Bronchial epithelial cell (primary cell): ENCODE results near the gene REPS1. TPM values are rescaled to one million over a fixed set of nuclear protein-coding genes. Genes with fewer than 3 reads are reported as not detected.

Source experiments
- DNase-seq: peaks from one replicate; pipeline ENCODE4 v3.0.0-alpha.2; 2010; ENCODE audit warnings: low read depth
- FAIRE-seq: peaks from 2 replicates; lab custom pipeline; 2011; peaks lifted over from hg19 to GRCh38; lab: Jason Lieb, UNC
- H3K27me3 ChIP-seq: 2 replicates; pipeline ENCODE4 v1.5.1; 2011; ENCODE audit warnings: low read length; ENCODE audit not compliant: control insufficient read depth, insufficient read depth
- H3K36me3 ChIP-seq: 2 replicates; pipeline ENCODE4 v1.5.1; 2011; ENCODE audit warnings: low read length; ENCODE audit not compliant: control insufficient read depth, insufficient read depth
- H3K4me3 ChIP-seq: 2 replicates; pipeline ENCODE4 v1.5.1; 2011; ENCODE audit warnings: mild to moderate bottlenecking, low read depth, low read length, control low read depth
- total RNA-seq: library from RNA; depleted of rRNA; stranded (reverse); fragments of >200 nt; gene quantifications from 2 replicates; pipeline ENCODE4 v1.2.1, GENCODE V29; 2014
- TF ChIP-seq, protein P1 (sequence below): IDR thresholded peaks from 2 replicates; pipeline ENCODE4 v1.5.1; 2011; ENCODE audit warnings: mild to moderate bottlenecking, moderate library complexity, low read length, control low read depth, inconsistent platforms; ENCODE audit not compliant: insufficient read depth, severe bottlenecking

REPS1 gene
- total RNA-seq, 1 donor from 2014 or later, result 31.1 TPM

DNA sequence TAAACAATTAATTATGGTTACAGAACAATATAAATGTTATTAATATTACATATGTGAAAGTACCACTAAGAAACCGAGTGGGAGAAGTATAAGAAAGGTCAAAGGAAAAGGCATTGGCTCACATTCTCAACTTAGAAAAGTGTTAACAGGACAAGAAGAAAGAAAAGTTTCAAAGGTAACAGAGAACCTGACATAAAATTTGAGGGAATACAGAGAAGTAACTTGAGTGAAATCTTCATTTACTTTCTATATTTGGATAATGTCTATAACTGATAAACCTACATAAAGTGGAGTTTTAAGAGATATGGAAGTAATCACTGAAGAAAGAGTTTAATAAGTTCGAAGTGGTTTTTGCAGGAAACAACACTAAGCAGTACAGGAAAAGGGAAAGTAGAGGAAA is 30.1 kb downstream of the REPS1 start:
- no peak for DNase-seq
- no peaks in the 10 kb centered on the region for H3K36me3 ChIP-seq
- TF ChIP-seq, protein P1, sequence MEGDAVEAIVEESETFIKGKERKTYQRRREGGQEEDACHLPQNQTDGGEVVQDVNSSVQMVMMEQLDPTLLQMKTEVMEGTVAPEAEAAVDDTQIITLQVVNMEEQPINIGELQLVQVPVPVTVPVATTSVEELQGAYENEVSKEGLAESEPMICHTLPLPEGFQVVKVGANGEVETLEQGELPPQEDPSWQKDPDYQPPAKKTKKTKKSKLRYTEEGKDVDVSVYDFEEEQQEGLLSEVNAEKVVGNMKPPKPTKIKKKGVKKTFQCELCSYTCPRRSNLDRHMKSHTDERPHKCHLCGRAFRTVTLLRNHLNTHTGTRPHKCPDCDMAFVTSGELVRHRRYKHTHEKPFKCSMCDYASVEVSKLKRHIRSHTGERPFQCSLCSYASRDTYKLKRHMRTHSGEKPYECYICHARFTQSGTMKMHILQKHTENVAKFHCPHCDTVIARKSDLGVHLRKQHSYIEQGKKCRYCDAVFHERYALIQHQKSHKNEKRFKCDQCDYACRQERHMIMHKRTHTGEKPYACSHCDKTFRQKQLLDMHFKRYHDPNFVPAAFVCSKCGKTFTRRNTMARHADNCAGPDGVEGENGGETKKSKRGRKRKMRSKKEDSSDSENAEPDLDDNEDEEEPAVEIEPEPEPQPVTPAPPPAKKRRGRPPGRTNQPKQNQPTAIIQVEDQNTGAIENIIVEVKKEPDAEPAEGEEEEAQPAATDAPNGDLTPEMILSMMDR, result no peak
- no peak for FAIRE-seq
- no peaks in the 10 kb centered on the region for H3K27me3 ChIP-seq
- H3K4me3 ChIP-seq, result no peak overlapping the region

DNA sequence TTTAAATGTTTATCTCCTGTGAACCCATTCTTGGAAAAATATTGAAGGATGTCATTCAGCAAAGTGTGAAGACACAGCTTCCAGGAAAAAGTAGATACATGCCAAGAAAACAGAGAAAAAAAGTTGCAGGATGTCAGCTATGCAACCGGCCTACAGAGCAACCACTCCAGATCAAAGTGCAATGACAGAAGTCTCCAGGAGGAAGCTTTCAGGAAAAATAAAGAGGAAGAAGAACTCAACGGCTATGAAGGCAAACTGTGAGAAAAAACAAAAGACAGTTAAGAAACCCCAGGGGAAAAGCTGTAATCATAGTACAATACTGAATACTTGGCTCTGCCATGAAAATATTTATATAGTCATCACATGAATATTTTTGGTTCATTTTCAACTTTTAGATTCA is 30.6 kb downstream of the REPS1 start:
- no peak for DNase-seq
- H3K36me3 ChIP-seq, result no peaks in the 10 kb centered on the region
- H3K27me3 ChIP-seq, result no peaks in the 10 kb centered on the region
- FAIRE-seq, result no peak
- no peak overlapping the region for H3K4me3 ChIP-seq
- TF ChIP-seq, protein P1, result no peak

DNA sequence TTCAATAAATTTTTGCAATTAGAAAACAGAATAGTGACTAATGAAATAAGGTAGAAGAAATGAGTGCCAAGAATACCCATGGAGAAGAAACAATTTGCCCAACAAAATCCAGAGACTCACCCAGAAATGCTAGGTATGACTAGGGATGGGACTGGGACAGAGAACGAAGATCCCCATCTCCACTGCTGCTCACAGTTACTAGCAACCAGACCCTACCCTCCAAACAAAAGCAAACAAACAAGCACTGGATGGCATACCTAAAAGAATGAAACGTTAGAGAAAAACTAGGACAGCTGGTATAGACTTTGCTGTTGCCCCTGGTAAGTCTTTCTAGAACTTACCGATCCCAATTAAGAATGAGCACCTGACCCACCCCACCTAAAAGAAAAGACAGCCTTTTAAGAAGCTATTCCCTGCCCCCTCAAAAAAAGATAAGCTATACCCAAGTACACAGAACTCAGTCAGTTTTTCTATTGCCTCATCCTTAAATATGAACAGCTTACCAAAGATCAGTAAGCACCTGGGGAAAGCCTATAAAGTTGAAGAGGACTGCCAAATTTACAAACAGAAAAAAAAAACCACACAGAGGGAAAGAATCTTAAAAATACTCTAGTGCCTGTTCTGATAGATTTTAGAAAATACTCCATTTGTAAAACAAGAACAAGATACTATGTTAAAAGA is 31.7 kb downstream of the REPS1 start:
- DNase-seq, result no peak
- H3K4me3 ChIP-seq, result no peak overlapping the region
- no peaks in the 10 kb centered on the region for H3K27me3 ChIP-seq
- FAIRE-seq, result no peak
- TF ChIP-seq, protein P1, result no peak
- no peaks in the 10 kb centered on the region for H3K36me3 ChIP-seq

DNA sequence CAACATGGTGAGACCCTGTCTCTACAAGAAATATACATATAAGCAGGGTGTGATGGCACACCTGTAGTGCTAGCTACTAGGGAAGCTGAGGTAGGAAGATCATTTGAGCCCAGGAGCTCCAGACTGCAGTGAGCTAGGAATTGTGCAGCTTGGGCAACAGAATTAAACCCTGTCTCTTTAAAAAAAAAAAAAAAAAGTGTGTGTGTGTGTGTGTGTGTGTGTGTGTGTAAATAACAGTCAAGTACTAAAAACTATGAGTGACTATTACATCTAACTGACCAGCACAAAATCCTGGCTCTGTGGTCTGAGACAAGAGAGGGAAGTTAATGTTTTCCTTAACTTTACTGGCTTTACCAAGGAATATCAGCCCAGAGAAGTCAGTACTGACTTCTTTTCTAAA is 32.8 kb downstream of the REPS1 start:
- Histone ChIP-seq H3K4me3 (no peak overlapping the region), H3K27me3 (no peaks in the 10 kb centered on the region), H3K36me3 (no peaks in the 10 kb centered on the region)
- DNase-seq, result no peak
- no peak for FAIRE-seq
- TF ChIP-seq, protein P1, result no peak

DNA sequence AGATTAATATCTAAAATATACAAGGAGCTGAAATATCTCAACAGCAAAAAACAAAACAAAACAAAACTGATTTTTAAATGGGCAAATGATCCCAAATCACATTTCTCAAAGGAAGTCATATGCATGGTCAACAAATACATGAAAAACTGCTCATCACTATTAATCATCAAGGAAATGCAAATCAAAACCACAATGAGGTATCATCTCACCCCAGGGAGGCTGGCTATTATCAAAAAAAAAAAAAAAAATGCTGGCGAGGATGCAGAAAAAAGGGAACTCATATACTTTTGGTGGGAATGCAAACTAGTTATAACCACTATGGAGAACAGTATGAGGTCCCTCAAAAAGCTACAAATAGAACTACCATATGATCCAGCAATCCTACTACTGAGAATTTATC is 34.6 kb downstream of the REPS1 start:
- DNase-seq, result peak; percentile 79
- no peaks in the 10 kb centered on the region for H3K36me3 ChIP-seq
- TF ChIP-seq, protein P1, result no peak
- no peaks in the 10 kb centered on the region for H3K27me3 ChIP-seq
- no peak for FAIRE-seq
- no peak overlapping the region for H3K4me3 ChIP-seq
